HepG2 (cell line): ENCODE measurements around the gene ZNF23. TPM values are rescaled to one million over a fixed set of nuclear protein-coding genes. Genes with fewer than 3 reads are reported as not detected.
A peak's percentile ranks its signal among the peaks of the same experiment; 100 is the strongest.

ENCODE experiments used
- ELF3 ChIP-seq: IDR thresholded peaks from 2 replicates; pipeline ENCODE4 v1.6.1; 2016; ENCODE audit warnings: missing genetic modification reagents, missing compliant biosample characterization
- GPBP1L1 ChIP-seq: sonication (generic); formaldehyde crosslinking; IDR thresholded peaks from 2 replicates; pipeline ENCODE4 v1.5.0; 2020; ENCODE audit warnings: mild to moderate bottlenecking, missing genetic modification reagents
- HCFC1 ChIP-seq: fragments of 150-350 bp; IDR thresholded peaks from 2 replicates; pipeline ENCODE4 v1.6.1; 2014; ENCODE audit warnings: low read depth, low read length
- HOXD1 ChIP-seq: sonication (generic); formaldehyde crosslinking; IDR thresholded peaks from 2 replicates; pipeline ENCODE4 v1.5.0; 2020; ENCODE audit warnings: missing genetic modification reagents
- MTF2 ChIP-seq: sonication (generic); formaldehyde crosslinking; IDR thresholded peaks from 2 replicates; pipeline ENCODE4 v1.5.0; 2020; ENCODE audit warnings: missing genetic modification reagents, borderline replicate concordance
- MXD3 ChIP-seq: IDR thresholded peaks from 2 replicates; pipeline ENCODE4 v1.6.1; 2016; ENCODE audit warnings: mild to moderate bottlenecking, missing biosample characterization, missing genetic modification reagents
- NFYB ChIP-seq: sonication (generic); formaldehyde crosslinking; IDR thresholded peaks from 2 replicates; pipeline ENCODE4 v1.4.0; 2020; ENCODE audit warnings: missing genetic modification reagents
- PAXIP1 ChIP-seq: sonication (generic); formaldehyde crosslinking; conservative IDR thresholded peaks from 2 replicates; pipeline ENCODE4 v1.4.0; 2020; ENCODE audit warnings: mild to moderate bottlenecking, missing genetic modification reagents, moderate library complexity
- POGK ChIP-seq: sonication (generic); formaldehyde crosslinking; conservative IDR thresholded peaks from 2 replicates; pipeline ENCODE4 v1.8.0; 2022; ENCODE audit warnings: mild to moderate bottlenecking, moderate library complexity, missing genetic modification reagents
- PTBP1 ChIP-seq: fragments of 200-400 bp; formaldehyde crosslinking; IDR thresholded peaks from 2 replicates; pipeline ENCODE4 v1.6.1; 2018; ENCODE audit warnings: low read length, low read depth; ENCODE audit not compliant: poor library complexity, severe bottlenecking
- TGIF2 ChIP-seq: IDR thresholded peaks from 2 replicates; pipeline ENCODE4 v1.6.1; 2016; ENCODE audit warnings: control low read depth, missing compliant biosample characterization
- ZBTB10 ChIP-seq: sonication (generic); formaldehyde crosslinking; IDR thresholded peaks from 2 replicates; pipeline ENCODE4 v1.4.0; 2020; ENCODE audit warnings: missing genetic modification reagents, borderline replicate concordance
- ZNF281 ChIP-seq: sonication (generic); formaldehyde crosslinking; IDR thresholded peaks from 2 replicates; pipeline ENCODE4 v1.4.0; 2020; ENCODE audit warnings: missing genetic modification reagents, borderline replicate concordance
- ZNF781 ChIP-seq: sonication (generic); formaldehyde crosslinking; IDR thresholded peaks from 2 replicates; pipeline ENCODE4 v1.5.1; 2020; ENCODE audit warnings: borderline replicate concordance, mild to moderate bottlenecking, missing genetic modification reagents; ENCODE audit errors: not compliant biosample characterization
- polyA plus RNA-seq, 8 experiments: library from polyadenylated mRNA; depleted of rRNA in 3 of 8; stranded (reverse) in 7 of 8; unstranded in 1 of 8; fragments of >200 nt; fragmentation: Illumina TruSeq in 4 of 8; extraction: Trizol in 4 of 8; gene quantifications; 2 replicates each; pipeline versions ENCODE4 v1.2.1 to v1.2.3, GENCODE V29; 2011 to 2016; ENCODE audit warnings: low read depth in 4 of 8, missing spikeins in 1 of 8, mixed read lengths in 1 of 8; ENCODE audit not compliant: insufficient read depth in 1 of 8
- total RNA-seq, 5 experiments: library from RNA; depleted of rRNA; stranded (reverse); fragments of >200 nt; fragmentation: Illumina TruSeq; extraction: Trizol; gene quantifications; 2 replicates each; pipeline ENCODE4 v1.2.3, GENCODE V29; 2016; ENCODE audit warnings: low read depth in 1 of 5

Gene ZNF23
- total and polyA plus RNA-seq, 2 of the 13 experiments (the other 11 are each of a cell fraction or from before 2014, with no cell fraction given) = 8.6 to 12.2 TPM

- TF ChIP-seq ZNF281 (CRISPR knock-in tag) (peak; percentile 23; the same call in 1 of the 2 replicates), HOXD1 (CRISPR knock-in tag) (peak; percentile 50; the same call in 1 of the 2 replicates), PTBP1 (no peak), NFYB (CRISPR knock-in tag) (peak; percentile 32; the same call in 1 of the 2 replicates), POGK (CRISPR knock-in tag) (peak; percentile 87), PAXIP1 (CRISPR knock-in tag) (peak; percentile 47; the same call in 1 of the 2 replicates), ZBTB10 (CRISPR knock-in tag) (no peak), HCFC1 (peak; percentile 49; the same call in 1 of the 2 replicates), MTF2 (CRISPR knock-in tag) (peak; percentile 84; the same call in 1 of the 2 replicates), TGIF2 (CRISPR knock-in tag) (no peak; the same call in 1 of the 2 replicates), ZNF781 (CRISPR knock-in tag) (peak; percentile 44), MXD3 (CRISPR knock-in tag) (peak; percentile 95), ELF3 (CRISPR knock-in tag) (peak; percentile 61), GPBP1L1 (no peak)
These were observed 22.2 kb upstream of the ZNF23 start (continued) for GRCh38 chr16:71484006-71484893.
